MCF 10A (cell line): ENCODE data around the gene EXPH5. TPM values are rescaled to one million over a fixed set of nuclear protein-coding genes. Genes with fewer than 3 reads are reported as not detected.
"Not testable (repeated sequence)": the region's sequence is repeated elsewhere in the genome, so short reads cannot be mapped to it uniquely, and the experiment has no call there.

Experiments used
- BruUV-seq: library from RNA; stranded (reverse); fragments of 400-500 nt; replicated peaks from 2 replicates; lab custom pipeline; 2021; lab: Mats Ljungman, UMichigan
- CTCF ChIA-PET: fragments of 300-600 bp; sonication (Branson Sonifier 250); formaldehyde crosslinking; extraction: SDS; loops from one replicate; lab custom pipeline; 2021; ENCODE audit warnings: antibody characterized with exemption, inconsistent platforms; lab: Yijun Ruan, JAX
- POLR2A ChIA-PET: fragments of 300-600, 350-650 bp; sonication (Branson Sonifier 250); formaldehyde crosslinking; extraction: SDS; loops from one replicate; lab custom pipeline; 2020; ENCODE audit warnings: antibody characterized with exemption, inconsistent platforms; lab: Yijun Ruan, JAX
- DNase-seq: peaks from one replicate; pipeline ENCODE4 v3.0.0-alpha.2; 2018; ENCODE audit not compliant: unreplicated experiment
- H3K27ac Mint-ChIP-seq: one replicate; pipeline ENCODE4 v1.8.0; 2022; ENCODE audit warnings: mild to moderate bottlenecking, low read depth, mixed read lengths; ENCODE audit not compliant: unreplicated experiment
- H3K27me3 Mint-ChIP-seq: one replicate; pipeline ENCODE4 v1.8.0; 2022; ENCODE audit warnings: mixed read lengths; ENCODE audit not compliant: insufficient read depth, unreplicated experiment
- H3K36me3 Mint-ChIP-seq: one replicate; pipeline ENCODE4 v1.8.0; 2022; ENCODE audit warnings: mild to moderate bottlenecking, moderate library complexity, mixed read lengths; ENCODE audit not compliant: insufficient read depth, unreplicated experiment
- H3K4me1 Mint-ChIP-seq: one replicate; pipeline ENCODE4 v1.8.0; 2022; ENCODE audit warnings: mixed read lengths; ENCODE audit not compliant: insufficient read depth, unreplicated experiment
- H3K4me3 Mint-ChIP-seq: one replicate; pipeline ENCODE4 v1.8.0; 2022; ENCODE audit warnings: mild to moderate bottlenecking, moderate library complexity, mixed read lengths; ENCODE audit not compliant: unreplicated experiment
- H3K9me3 Mint-ChIP-seq: one replicate; pipeline ENCODE4 v1.8.0; 2022; ENCODE audit warnings: mixed read lengths; ENCODE audit not compliant: unreplicated experiment
- intact Hi-C: fragments of 100-400 bp; cut with micrococcal nuclease; formaldehyde crosslinking; loops from 2 replicates; pipeline ENCODE4 v1.14.1; 2022
- total RNA-seq: library from RNA; stranded (reverse); gene quantifications from 2 replicates; pipeline ENCODE4 v1.2.3, GENCODE V29; 2022
- TF ChIP-seq, protein P1 (sequence below): fragments of 200-600 bp; IDR thresholded peaks from one replicate; pipeline ENCODE4 v1.8.0; 2022; ENCODE audit warnings: antibody characterized with exemption, mild to moderate bottlenecking; ENCODE audit not compliant: unreplicated experiment

Gene EXPH5
- total RNA-seq, 1 experiment from 2014 or later = 9.2 TPM

DNA sequence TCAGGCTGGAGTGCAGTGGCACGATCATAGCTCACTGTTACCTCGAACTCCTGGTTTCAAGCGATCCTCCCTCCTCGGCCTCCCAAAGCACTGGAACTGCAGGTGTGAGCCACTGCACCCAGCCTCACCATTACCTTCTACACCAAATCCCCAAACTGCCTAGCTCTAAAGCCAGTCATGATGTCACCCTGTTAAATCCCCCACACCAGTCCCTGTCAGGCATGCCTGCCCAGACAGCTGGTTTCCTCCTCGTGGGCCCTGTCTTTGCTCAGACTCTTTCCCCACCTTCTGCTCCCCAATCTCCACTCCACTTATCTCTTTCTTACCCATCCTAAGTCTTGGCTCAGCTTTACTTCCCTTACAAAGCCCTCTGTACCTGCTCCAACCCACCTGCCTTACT, 12.5 kb upstream of the EXPH5 start:
- intact Hi-C loops = loop anchor here (1.0 kb wide), 2 partner anchors 10 to 13 kb away; partner anchors contain the start of gene EXPH5
- ChIA-PET POLR2A (interaction anchor here (1.0 to 2.3 kb wide), 6 partner anchors 8 to 26 kb away, joined by 3 to 17 read pairs (median 5); partner anchors contain the start of gene EXPH5), CTCF (interaction anchor here (0.7 to 0.9 kb wide), 2 partner anchors 18 to 43 kb away, joined by 3 read pairs; no protein-coding TSS in a partner anchor)
- Mint-ChIP-seq H3K27ac (peak overlapping the region; percentile 33), H3K27me3 (no peaks in the 10 kb centered on the region), H3K4me1 (peaks cover 26% of the 10 kb centered on the region), H3K36me3 (no peaks in the 10 kb centered on the region), H3K4me3 (no peak overlapping the region), H3K9me3 (no peaks in the 10 kb centered on the region)
- BruUV-seq = no TSS peak
- TF ChIP-seq, protein P1, sequence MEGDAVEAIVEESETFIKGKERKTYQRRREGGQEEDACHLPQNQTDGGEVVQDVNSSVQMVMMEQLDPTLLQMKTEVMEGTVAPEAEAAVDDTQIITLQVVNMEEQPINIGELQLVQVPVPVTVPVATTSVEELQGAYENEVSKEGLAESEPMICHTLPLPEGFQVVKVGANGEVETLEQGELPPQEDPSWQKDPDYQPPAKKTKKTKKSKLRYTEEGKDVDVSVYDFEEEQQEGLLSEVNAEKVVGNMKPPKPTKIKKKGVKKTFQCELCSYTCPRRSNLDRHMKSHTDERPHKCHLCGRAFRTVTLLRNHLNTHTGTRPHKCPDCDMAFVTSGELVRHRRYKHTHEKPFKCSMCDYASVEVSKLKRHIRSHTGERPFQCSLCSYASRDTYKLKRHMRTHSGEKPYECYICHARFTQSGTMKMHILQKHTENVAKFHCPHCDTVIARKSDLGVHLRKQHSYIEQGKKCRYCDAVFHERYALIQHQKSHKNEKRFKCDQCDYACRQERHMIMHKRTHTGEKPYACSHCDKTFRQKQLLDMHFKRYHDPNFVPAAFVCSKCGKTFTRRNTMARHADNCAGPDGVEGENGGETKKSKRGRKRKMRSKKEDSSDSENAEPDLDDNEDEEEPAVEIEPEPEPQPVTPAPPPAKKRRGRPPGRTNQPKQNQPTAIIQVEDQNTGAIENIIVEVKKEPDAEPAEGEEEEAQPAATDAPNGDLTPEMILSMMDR = no peak
- no peak for DNase-seq

DNA sequence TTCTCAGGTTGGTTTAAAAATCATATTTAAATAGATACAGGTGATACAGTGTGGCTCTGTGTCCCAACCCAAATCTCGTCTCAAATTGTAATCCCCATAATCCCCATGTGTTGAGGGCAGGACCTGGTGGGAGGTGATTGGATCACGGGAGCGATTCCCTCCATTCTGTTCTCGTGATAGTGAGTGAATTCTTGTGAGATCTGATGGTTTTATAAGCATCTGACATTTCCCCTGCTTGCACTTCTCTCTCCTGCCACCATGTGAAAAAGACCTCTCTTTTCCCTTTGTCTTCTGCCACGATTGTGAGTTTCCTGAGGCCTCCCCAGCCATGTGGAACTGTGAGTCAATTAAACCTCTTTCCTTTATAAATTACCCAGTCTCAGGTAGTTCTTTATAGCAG, 9.2 kb upstream of the EXPH5 start:
- H3K36me3 Mint-ChIP-seq, H3K27me3 Mint-ChIP-seq, DNase-seq, CTCF ChIA-PET, BruUV-seq, H3K4me3 Mint-ChIP-seq, H3K27ac Mint-ChIP-seq, H3K9me3 Mint-ChIP-seq, intact Hi-C loops: not testable (repeated sequence)
- peaks cover 18% of the 10 kb centered on the region for H3K4me1 Mint-ChIP-seq
- POLR2A ChIA-PET = interaction anchor here (0.6 to 1.0 kb wide), 2 partner anchors 9 to 53 kb away, joined by 3 to 4 read pairs; partner anchors contain the start of gene EXPH5

DNA sequence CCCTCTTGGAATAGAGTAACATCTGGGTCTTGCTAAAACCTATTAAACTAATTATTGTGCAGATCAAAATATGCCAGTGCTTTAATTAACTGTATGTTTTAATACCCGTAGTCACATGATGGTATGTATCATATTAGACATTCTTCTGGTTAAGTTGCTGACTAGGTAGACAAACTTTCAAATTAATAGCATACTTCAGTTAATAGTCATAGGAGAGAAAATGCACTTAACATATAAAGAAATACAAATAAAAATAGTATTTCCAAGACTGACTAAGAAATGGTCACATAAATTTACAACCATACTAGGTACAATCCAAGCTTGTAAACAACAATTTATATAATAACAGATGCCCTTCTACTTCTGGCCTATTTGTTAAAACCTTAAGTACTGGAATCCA, 7.6 kb upstream of the EXPH5 start:
- Mint-ChIP-seq H3K27me3 (no peaks in the 10 kb centered on the region), H3K36me3 (no peaks in the 10 kb centered on the region), H3K4me3 (no peak overlapping the region), H3K27ac (no peak overlapping the region), H3K9me3 (no peaks in the 10 kb centered on the region), H3K4me1 (peaks cover 6% of the 10 kb centered on the region)
- DNase-seq = no peak
- ChIA-PET POLR2A (interaction anchor here (1.0 to 1.4 kb wide), 3 partner anchors 11 to 378 kb away, joined by 3 read pairs; partner anchors contain the start of gene ATM), CTCF (interaction anchor here (1.1 kb wide), 1 partner anchor 379 kb away, joined by 3 read pairs; the partner anchor contains the start of gene NPAT)
- BruUV-seq = no TSS peak
- TF ChIP-seq, protein P1 = no peak
- intact Hi-C loops = no loop called here

DNA sequence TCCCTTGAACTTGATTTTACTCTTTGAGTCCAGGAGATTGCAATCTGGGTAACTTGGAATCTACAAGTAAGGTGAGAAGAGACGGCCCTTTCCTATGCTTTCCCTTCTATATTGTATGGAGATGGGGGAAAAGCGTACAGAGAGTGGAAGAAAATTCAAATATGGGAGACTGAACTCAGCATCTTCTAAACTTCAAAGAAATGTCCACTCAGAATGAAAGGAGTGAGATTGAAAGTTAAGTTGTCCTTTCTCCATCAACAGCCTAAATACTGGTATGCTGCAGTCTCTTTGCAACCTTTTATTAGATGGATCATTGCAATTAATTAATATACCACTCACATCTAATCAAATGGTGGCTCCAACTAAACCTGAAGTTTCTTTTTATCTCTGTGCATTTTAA, 6.4 kb upstream of the EXPH5 start:
- no TSS peak for BruUV-seq
- POLR2A ChIA-PET = no interaction called here

More for the DNA sequence above, 6.4 kb upstream of the EXPH5 start:
- TF ChIP-seq, protein P1 = no peak
- intact Hi-C loops = no loop called here
- CTCF ChIA-PET = no interaction called here
- Mint-ChIP-seq H3K27ac (no peak overlapping the region), H3K9me3 (no peaks in the 10 kb centered on the region), H3K27me3 (no peaks in the 10 kb centered on the region), H3K4me1 (peaks cover 6% of the 10 kb centered on the region), H3K36me3 (no peaks in the 10 kb centered on the region), H3K4me3 (no peak overlapping the region)
- DNase-seq = no peak
